ENCODE measurements around the gene TTLL7.
A peak's percentile ranks its signal among the peaks of the same experiment; 100 is the strongest.

Gene TTLL7, protein sequence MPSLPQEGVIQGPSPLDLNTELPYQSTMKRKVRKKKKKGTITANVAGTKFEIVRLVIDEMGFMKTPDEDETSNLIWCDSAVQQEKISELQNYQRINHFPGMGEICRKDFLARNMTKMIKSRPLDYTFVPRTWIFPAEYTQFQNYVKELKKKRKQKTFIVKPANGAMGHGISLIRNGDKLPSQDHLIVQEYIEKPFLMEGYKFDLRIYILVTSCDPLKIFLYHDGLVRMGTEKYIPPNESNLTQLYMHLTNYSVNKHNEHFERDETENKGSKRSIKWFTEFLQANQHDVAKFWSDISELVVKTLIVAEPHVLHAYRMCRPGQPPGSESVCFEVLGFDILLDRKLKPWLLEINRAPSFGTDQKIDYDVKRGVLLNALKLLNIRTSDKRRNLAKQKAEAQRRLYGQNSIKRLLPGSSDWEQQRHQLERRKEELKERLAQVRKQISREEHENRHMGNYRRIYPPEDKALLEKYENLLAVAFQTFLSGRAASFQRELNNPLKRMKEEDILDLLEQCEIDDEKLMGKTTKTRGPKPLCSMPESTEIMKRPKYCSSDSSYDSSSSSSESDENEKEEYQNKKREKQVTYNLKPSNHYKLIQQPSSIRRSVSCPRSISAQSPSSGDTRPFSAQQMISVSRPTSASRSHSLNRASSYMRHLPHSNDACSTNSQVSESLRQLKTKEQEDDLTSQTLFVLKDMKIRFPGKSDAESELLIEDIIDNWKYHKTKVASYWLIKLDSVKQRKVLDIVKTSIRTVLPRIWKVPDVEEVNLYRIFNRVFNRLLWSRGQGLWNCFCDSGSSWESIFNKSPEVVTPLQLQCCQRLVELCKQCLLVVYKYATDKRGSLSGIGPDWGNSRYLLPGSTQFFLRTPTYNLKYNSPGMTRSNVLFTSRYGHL

GRCh38 chr1:83998498-83999315 lies at the start of gene TTLL7:
TTLL7 (minus strand) TSS chr1:83999132; CDS start chr1:83952211, 46,921 bp downstream.
- peak; percentile 32 for DNase-seq (ENCODE audit: low read depth)

- no peak for DNase-seq (ENCODE audit: low read depth)
Observed at GRCh38 chr1:84042461-84042860, 43.5 kb upstream of the TTLL7 start.

DNA sequence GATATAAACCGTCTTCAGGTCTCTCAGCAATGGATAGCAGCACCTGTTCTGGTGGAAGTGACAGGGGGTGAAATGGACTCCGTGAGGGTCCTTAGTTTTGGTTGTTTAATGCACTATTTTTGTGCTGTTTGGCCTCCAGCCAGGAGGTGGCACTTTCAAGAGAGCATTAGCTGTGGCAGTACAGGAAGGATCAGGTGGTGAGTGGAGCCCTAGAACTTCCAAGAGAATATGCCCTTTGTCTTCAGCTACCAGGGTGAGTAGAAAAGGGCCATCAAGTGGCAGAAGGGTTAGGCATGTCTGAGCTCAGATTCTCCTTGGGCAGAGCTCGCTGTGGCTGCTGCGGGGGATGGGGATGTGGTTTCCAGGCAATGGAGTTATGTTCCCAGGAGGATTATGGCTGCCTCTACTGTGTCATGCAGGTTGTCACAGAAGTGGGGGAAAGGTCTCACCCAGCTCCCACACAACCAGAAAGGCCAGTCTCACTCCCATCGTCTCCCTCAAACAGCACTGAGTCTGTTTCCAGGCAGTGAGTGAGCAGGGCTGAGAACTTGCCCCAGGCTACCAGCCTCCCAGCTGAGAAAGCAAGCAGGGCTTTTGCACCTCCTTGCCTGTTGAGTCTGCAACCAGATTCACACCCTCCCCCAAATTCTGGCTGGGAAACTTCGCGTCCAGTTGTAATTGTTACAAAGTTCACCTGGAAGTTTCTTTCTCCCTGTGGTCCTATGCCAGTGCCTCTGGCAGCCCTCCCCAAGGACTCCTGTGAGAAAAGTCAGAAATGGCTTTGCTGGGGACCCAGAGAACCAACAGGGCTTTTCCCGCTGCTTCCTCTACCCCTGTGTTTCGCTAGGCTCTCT lies 39.1 kb upstream of the TTLL7 start:
- DNase-seq (ENCODE audit: low read depth) = no peak

GRCh38 chr1:84031802-84032327 lies 32.9 kb upstream of the TTLL7 start:
- DNase-seq (ENCODE audit: low read depth) = no peak

- no peak for DNase-seq (ENCODE audit: low read depth)
Observed at GRCh38 chr1:84027368-84027767, 28.4 kb upstream of the TTLL7 start.

GRCh38 chr1:84025966-84026365 lies 27.0 kb upstream of the TTLL7 start:
- no peak for DNase-seq (ENCODE audit: low read depth)

DNA sequence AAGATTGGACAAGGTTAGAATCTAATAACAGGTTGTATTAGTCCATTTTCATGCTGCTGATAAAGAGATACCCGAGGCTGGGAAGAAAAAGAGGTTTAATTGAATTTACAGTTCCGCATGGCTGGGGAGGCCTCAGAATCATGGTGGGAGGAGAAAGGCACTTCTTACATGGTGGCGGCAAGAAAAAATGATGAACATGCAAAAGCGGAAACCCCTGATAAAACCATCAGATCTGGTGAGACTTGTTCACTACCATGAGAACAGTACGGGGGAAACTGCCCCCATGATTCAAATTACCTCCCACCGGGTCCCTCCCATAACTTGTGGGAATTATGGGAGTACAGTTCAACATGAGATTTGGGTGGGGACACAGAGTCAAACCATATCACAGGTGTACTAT lies 22.9 kb upstream of the TTLL7 start:
- no peak for DNase-seq (ENCODE audit: low read depth)

- no peak for DNase-seq (ENCODE audit: low read depth)
Observed at GRCh38 chr1:84020151-84020550, 21.2 kb upstream of the TTLL7 start.

DNA sequence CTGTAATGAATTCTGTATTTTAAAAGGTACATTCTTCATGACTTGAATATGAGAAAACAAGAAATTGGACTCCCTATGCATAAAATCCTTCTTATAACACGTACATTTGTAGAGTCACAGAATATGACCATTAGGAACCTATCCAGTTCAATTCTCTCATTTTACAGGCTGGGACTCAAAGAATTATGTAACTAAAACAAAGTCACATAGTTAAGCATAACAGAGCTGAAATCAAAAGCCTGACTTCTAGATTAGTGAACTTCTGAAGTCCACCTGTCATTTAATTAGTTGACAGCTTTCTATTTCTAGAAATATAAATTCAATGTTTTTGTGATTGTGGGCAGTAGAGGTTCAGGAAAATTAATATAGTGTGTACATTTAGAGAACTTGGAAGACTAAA lies 20.3 kb upstream of the TTLL7 start:
- no peak for DNase-seq (ENCODE audit: low read depth)

DNA sequence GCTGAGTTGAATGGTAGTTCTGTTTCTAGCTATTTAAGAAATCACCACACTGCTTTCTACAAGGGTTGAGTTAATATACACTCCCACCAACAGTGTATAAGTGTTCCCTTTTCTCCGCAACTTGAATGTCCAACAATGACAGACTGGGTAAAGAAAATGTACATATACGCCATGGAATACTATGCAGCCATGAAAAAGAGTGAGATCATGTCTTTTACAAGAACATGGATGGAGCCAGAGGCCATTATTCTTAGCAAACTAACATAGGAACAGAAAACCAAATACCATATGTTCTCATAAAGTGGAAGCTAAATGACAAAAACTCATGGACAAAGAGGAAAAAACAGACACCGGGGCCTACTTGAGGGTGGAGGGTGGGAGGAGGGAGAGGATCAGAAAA lies 14.8 kb upstream of the TTLL7 start:
- no peak for DNase-seq (ENCODE audit: low read depth)

DNA sequence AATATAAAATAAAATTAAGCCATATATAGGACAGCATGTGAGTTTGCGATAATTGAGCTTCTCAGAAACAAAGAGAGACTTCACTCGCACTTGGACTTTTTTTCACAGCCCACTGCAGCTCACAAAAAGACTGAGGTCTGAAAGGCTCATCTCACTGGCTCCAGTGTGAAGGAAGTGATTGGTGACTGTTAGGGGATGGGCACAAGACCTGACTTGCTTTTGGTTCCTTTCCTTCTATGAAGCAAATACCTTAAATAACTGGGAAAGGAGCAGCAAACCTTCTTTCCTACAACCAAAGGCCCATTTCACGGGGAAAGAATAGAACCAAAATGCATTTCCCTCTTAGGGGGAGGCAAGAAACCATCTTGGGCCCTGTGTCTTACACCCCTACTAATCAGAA lies 13.1 kb upstream of the TTLL7 start:
- DNase-seq (ENCODE audit: low read depth) = no peak

DNA sequence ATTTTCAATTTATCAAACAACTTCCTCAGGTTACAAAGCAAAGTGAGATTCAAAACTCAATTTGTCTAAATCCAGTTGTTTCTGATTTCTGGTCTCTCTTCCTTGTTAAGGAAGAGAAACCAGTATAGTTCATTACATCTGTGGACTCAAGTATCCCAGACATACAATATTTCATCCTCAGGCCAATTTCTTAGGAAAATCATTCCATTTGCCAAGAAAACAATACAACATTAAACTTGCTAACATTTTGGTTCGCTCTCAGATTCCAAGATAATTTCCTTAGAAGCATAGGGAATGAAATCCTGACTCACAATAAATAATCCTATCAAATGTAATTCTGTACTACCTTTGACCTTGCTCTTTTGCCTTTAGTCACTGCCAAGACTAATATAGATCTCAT lies 11.2 kb upstream of the TTLL7 start:
- DNase-seq (ENCODE audit: low read depth) = no peak

GRCh38 chr1:84008631-84009030 lies 9.7 kb upstream of the TTLL7 start:
- DNase-seq (ENCODE audit: low read depth) = no peak

DNA sequence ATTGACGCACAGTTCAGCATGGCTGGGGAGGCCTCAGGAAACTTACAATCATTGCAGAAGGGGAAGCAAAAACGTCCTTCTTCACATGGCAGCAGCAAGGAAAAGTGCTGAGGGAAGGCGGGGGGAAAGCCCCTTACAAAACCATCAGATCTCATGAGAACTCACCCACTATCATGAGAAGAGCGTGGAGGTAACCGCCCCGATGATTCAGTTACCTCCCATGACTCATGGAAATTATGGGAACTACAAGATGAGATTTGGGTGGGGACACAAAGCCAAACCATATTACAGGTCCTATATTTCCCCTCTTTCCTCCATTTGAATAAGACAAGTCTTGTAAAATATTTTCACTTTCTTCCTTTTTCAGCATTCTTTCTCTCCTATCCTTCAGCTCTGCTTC lies 7.7 kb upstream of the TTLL7 start:
- no peak for DNase-seq (ENCODE audit: low read depth)

GRCh38 chr1:84001501-84001900 lies 2.6 kb upstream of the TTLL7 start:
- no peak for DNase-seq (ENCODE audit: low read depth)

- DNase-seq (ENCODE audit: low read depth) = no peak
Observed at GRCh38 chr1:84000954-84001495, 2.1 kb upstream of the TTLL7 start.

DNA sequence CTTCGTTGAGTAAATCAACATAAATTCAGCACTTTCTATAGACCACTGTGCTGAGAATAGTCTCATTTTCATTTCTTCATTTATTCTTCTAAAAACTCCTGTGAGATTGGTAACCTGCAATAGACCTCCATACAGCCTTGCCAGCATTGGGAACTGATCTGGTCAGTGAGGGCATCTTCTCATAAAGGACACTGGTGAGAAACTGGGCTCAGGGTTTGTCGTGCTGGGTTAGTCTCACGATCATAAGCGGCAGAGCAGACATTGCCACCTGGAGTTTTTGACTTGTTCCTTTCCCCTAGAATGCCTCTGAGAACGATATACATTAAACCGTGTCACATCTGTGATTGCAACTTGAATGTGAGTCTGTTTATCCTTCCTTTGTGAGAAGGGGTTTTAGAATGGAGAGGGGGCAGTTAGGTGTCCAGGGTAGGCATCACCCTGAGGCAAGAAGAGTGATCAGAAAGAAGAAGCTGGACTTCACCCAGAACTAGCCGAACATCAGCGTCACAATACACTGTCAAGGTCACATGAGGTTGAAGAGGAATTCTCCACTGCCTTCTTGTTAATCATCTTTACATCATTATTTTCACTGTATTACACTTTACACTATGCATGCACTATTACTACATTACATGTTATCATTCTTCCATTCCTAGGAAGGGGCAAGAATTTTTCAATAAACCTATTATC lies 1.4 kb upstream of the TTLL7 start:
- no peak for DNase-seq (ENCODE audit: low read depth)

GRCh38 chr1:83999316-83999819 lies 436 bp upstream of the TTLL7 start:
- DNase-seq (ENCODE audit: low read depth) = no peak

- no peak for DNase-seq (ENCODE audit: low read depth)
Observed at GRCh38 chr1:83998205-83998497, 781 bp downstream of the TTLL7 start.

DNA sequence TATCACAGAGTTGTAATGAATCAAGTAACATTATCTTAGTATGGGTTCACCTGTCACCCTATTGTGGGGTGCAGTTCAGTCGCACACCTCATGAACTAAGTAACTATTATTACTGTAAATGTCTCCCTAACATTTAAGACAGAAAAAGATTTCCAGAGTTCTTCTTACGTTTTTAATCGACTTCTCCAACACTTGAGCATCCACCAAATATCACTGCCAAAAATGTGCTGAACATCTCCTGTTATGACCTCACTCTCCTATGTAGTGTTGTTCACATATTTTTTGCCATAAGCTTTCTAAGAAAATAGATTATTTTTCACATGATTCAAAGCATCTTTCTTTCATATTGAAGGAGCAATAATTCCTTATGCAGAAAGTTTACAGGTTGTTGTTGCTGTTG lies 1.3 kb downstream of the TTLL7 start:
- DNase-seq (ENCODE audit: low read depth) = no peak

All from activated T-cell treated with anti-CD3 and anti-CD28 coated beads for 24 hours (primary cell).